HEK293 (cell line): ENCODE data around the gene ANO6.

ENCODE experiments used
- CTCF ChIA-PET: fragments of 350-600 bp; formaldehyde crosslinking; extraction: SDS; loops from one replicate; lab custom pipeline; 2021; ENCODE audit warnings: antibody characterized with exemption; lab: Yijun Ruan, JAX
- POLR2A ChIA-PET: fragments of 300-600 bp; formaldehyde crosslinking; extraction: SDS; loops from one replicate; lab custom pipeline; 2020; ENCODE audit warnings: antibody characterized with exemption, inconsistent platforms; lab: Yijun Ruan, JAX
- H3K27ac ChIP-seq: fragments of 200-500 bp; sonication (Bioruptor generic); 2 replicates; pipeline ENCODE4 v1.5.1; 2014; ENCODE audit warnings: low read depth, low read length, control low read depth, inconsistent platforms; ENCODE audit errors: extremely low read depth
- H3K36me3 ChIP-seq, 2 experiments: fragments of 200-500 bp in 1 of 2; sonication (Bioruptor generic) in 1 of 2; 1 replicate in 1 of 2; 2 replicates in 1 of 2; pipeline ENCODE4 v1.5.1; 2014 to 2017; ENCODE audit warnings: inconsistent platforms in 2 of 2, low read length in 2 of 2; ENCODE audit not compliant: control insufficient read depth in 2 of 2, insufficient read depth in 1 of 2
- H3K4me1 ChIP-seq: fragments of 200-500 bp; sonication (Bioruptor generic); 2 replicates; pipeline ENCODE4 v1.5.1; 2014; ENCODE audit warnings: mild to moderate bottlenecking, low read length, inconsistent platforms; ENCODE audit not compliant: control insufficient read depth, insufficient read depth
- H3K4me3 ChIP-seq: 2 replicates; pipeline ENCODE4 v1.5.1; 2011; ENCODE audit warnings: low read depth, mild to moderate bottlenecking, control low read depth, low read length, moderate library complexity
- H3K9me3 ChIP-seq: fragments of 200-500 bp; sonication (Bioruptor generic); 2 replicates; pipeline ENCODE4 v1.5.1; 2014; ENCODE audit warnings: low read depth, low read length, inconsistent platforms; ENCODE audit not compliant: control insufficient read depth, insufficient read depth
- FEZF1 ChIP-seq: fragments of 450-650 bp; formaldehyde crosslinking; IDR thresholded peaks from 2 replicates; pipeline ENCODE4 v1.5.1; 2016; ENCODE audit warnings: missing biosample characterization, missing genetic modification characterization
- MEIS1 ChIP-seq: sonication (generic); formaldehyde crosslinking; IDR thresholded peaks from 2 replicates; pipeline ENCODE4 v1.8.1; 2022; ENCODE audit warnings: missing genetic modification reagents, mild to moderate bottlenecking, borderline replicate concordance
- MZF1 ChIP-seq: fragments of 450-650 bp; formaldehyde crosslinking; IDR thresholded peaks from 2 replicates; pipeline ENCODE4 v1.5.1; 2017; ENCODE audit warnings: missing biosample characterization, missing genetic modification characterization, borderline replicate concordance
- PRDM10 ChIP-seq: fragments of 450-650 bp; formaldehyde crosslinking; IDR thresholded peaks from 2 replicates; pipeline ENCODE4 v1.5.1; 2016; ENCODE audit warnings: missing biosample characterization, missing genetic modification characterization
- PRDM6 ChIP-seq: fragments of 450-650 bp; formaldehyde crosslinking; IDR thresholded peaks from 2 replicates; pipeline ENCODE4 v1.5.1; 2017; ENCODE audit warnings: missing biosample characterization, missing genetic modification characterization
- ZBTB20 ChIP-seq: fragments of 450-650 bp; formaldehyde crosslinking; IDR thresholded peaks from 2 replicates; pipeline ENCODE4 v1.5.1; 2016; ENCODE audit warnings: missing biosample characterization, missing genetic modification characterization
- ZFP69B ChIP-seq: fragments of 450-650 bp; formaldehyde crosslinking; IDR thresholded peaks from 2 replicates; pipeline ENCODE4 v1.5.1; 2016; ENCODE audit warnings: missing biosample characterization, missing genetic modification characterization
- ZNF138 ChIP-seq: fragments of 450-650 bp; formaldehyde crosslinking; IDR thresholded peaks from 2 replicates; pipeline ENCODE4 v1.5.1; 2016; ENCODE audit warnings: missing biosample characterization, missing genetic modification characterization, borderline replicate concordance
- ZNF157 ChIP-seq: fragments of 450-650 bp; formaldehyde crosslinking; IDR thresholded peaks from 2 replicates; pipeline ENCODE4 v1.5.1; 2016; ENCODE audit warnings: missing biosample characterization, missing genetic modification characterization
- ZNF19 ChIP-seq: fragments of 450-650 bp; formaldehyde crosslinking; IDR thresholded peaks from 2 replicates; pipeline ENCODE4; 2016; ENCODE audit warnings: missing biosample characterization, missing genetic modification characterization, low read depth
- ZNF214 ChIP-seq: fragments of 450-650 bp; formaldehyde crosslinking; IDR thresholded peaks from 2 replicates; pipeline ENCODE4 v1.5.1; 2017; ENCODE audit warnings: missing biosample characterization, mild to moderate bottlenecking, missing genetic modification characterization, borderline replicate concordance
- ZNF416 ChIP-seq: fragments of 450-650 bp; formaldehyde crosslinking; IDR thresholded peaks from 2 replicates; pipeline ENCODE4 v1.5.1; 2016; ENCODE audit warnings: missing biosample characterization, missing genetic modification characterization
- ZNF596 ChIP-seq: fragments of 450-650 bp; IDR thresholded peaks from 2 replicates; pipeline ENCODE4 v1.5.0; 2018; ENCODE audit warnings: missing biosample characterization, mild to moderate bottlenecking, missing genetic modification characterization, moderate library complexity
- ZNF629 ChIP-seq: fragments of 450-650 bp; formaldehyde crosslinking; IDR thresholded peaks from 2 replicates; pipeline ENCODE4 v1.5.1; 2017; ENCODE audit warnings: missing biosample characterization, missing genetic modification characterization
- ZNF701 ChIP-seq: fragments of 450-650 bp; formaldehyde crosslinking; IDR thresholded peaks from 2 replicates; pipeline ENCODE4 v1.5.1; 2016; ENCODE audit warnings: missing biosample characterization, missing genetic modification characterization
- ZNF747 ChIP-seq: fragments of 450-650 bp; formaldehyde crosslinking; IDR thresholded peaks from 2 replicates; pipeline ENCODE4 v1.5.1; 2016; ENCODE audit warnings: missing biosample characterization, missing genetic modification characterization
- ZNF791 ChIP-seq: fragments of 450-650 bp; formaldehyde crosslinking; IDR thresholded peaks from 2 replicates; pipeline ENCODE4 v1.5.1; 2016; ENCODE audit warnings: missing biosample characterization, missing genetic modification characterization
- ZNF830 ChIP-seq: fragments of 450-650 bp; IDR thresholded peaks from 2 replicates; pipeline ENCODE4 v1.5.0; 2018; ENCODE audit warnings: missing biosample characterization, missing genetic modification characterization, low read depth, mild to moderate bottlenecking, moderate library complexity
- ZSCAN30 ChIP-seq: fragments of 450-650 bp; IDR thresholded peaks from 2 replicates; pipeline ENCODE4 v1.5.1; 2018; ENCODE audit warnings: missing biosample characterization, mild to moderate bottlenecking, missing genetic modification characterization, moderate library complexity

The ANO6 gene

GRCh38 chr12:45298721-45299692, 83.1 kb downstream of the ANO6 start:
- Histone ChIP-seq H3K9me3 (no peaks in the 10 kb centered on the region), H3K36me3 (peaks cover 0 to 2% of the 10 kb centered on the region in 2 experiments; a peak in 1 of 3 replicates), H3K4me3 (no peak overlapping the region), H3K4me1 (peaks cover 28% of the 10 kb centered on the region), H3K27ac (no peak overlapping the region)
- TF ChIP-seq ZNF747 (tag by site-specific recombination) (no peak), ZNF157 (tag by site-specific recombination) (no peak)
- CTCF ChIA-PET = interaction anchor here (1.7 kb wide), 1 partner anchor 66 kb away, joined by 4 read pairs; no protein-coding TSS in a partner anchor
- POLR2A ChIA-PET = no interaction called here

GRCh38 chr12:45302621-45303369, 86.9 kb downstream of the ANO6 start:
- ChIA-PET POLR2A (no interaction called here), CTCF (interaction anchor here (1.2 kb wide), 1 partner anchor 86 kb away, joined by 3 read pairs; no protein-coding TSS in a partner anchor)
- Histone ChIP-seq H3K9me3 (no peaks in the 10 kb centered on the region), H3K4me1 (peaks cover 13% of the 10 kb centered on the region), H3K4me3 (no peak overlapping the region), H3K27ac (no peak overlapping the region), H3K36me3 (peaks cover 0 to 3% of the 10 kb centered on the region in 2 experiments; a peak in 1 of 3 replicates)
- TF ChIP-seq ZSCAN30 (tag by site-specific recombination) (no peak), MEIS1 (CRISPR knock-in tag) (no peak), ZNF791 (no peak), PRDM6 (tag by site-specific recombination) (peak; percentile 51), ZNF830 (tag by site-specific recombination) (no peak)

GRCh38 chr12:45303945-45304344, 88.0 kb downstream of the ANO6 start:
- peaks cover 3% of the 10 kb centered on the region for H3K4me1 ChIP-seq
- peaks cover 0 to 3% of the 10 kb centered on the region in 2 experiments; a peak in 1 of 3 replicates for H3K36me3 ChIP-seq
- H3K27ac ChIP-seq = no peak overlapping the region
- CTCF ChIA-PET = no interaction called here
- no peaks in the 10 kb centered on the region for H3K9me3 ChIP-seq
- no peak overlapping the region for H3K4me3 ChIP-seq
- POLR2A ChIA-PET = no interaction called here
- TF ChIP-seq MZF1 (tag by site-specific recombination) (no peak), ZNF416 (tag by site-specific recombination) (no peak), ZNF19 (tag by site-specific recombination) (no peak), ZNF214 (tag by site-specific recombination) (no peak), ZFP69B (no peak), PRDM10 (tag by site-specific recombination) (no peak), ZNF596 (tag by site-specific recombination) (no peak), ZNF138 (no peak), ZNF701 (tag by site-specific recombination) (no peak), ZNF629 (tag by site-specific recombination) (no peak), ZBTB20 (tag by site-specific recombination) (no peak), FEZF1 (no peak)
